Measurements from ENCODE around the gene PARN.

Gene PARN

GRCh38 chr16:14539156-14539555 is 90.9 kb downstream of the PARN start:
- DNase-seq (ENCODE audit: low read depth): no peak

GRCh38 chr16:14538604-14539003 is 91.5 kb downstream of the PARN start:
- H3K4me3 ChIP-seq (ENCODE audit: low read depth, low read length): no peak overlapping the region
- no peak for DNase-seq (ENCODE audit: low read depth)

More at GRCh38 chr16:14539156-14539555, 90.9 kb downstream of the PARN start:
- no peak overlapping the region for H3K4me3 ChIP-seq (ENCODE audit: low read depth, low read length)

- no peak overlapping the region for H3K4me3 ChIP-seq (ENCODE audit: low read depth, low read length)
- no peak for DNase-seq (ENCODE audit: low read depth)
These were observed 98.4 kb downstream of the PARN start for GRCh38 chr16:14531613-14532012.

GRCh38 chr16:14531101-14531500 is 99.0 kb downstream of the PARN start:
- no peak for DNase-seq (ENCODE audit: low read depth)
- H3K4me3 ChIP-seq (ENCODE audit: low read depth, low read length): no peak overlapping the region

- no peak for DNase-seq (ENCODE audit: low read depth)
These were observed 100.0 kb downstream of the PARN start for GRCh38 chr16:14530046-14530445.

GRCh38 chr16:14529010-14529669 is 100.9 kb downstream of the PARN start:
- H3K4me3 ChIP-seq (ENCODE audit: low read depth, low read length): no peak overlapping the region
- peak; percentile 76 for DNase-seq (ENCODE audit: low read depth)

More at GRCh38 chr16:14530046-14530445, 100.0 kb downstream of the PARN start:
- no peak overlapping the region for H3K4me3 ChIP-seq (ENCODE audit: low read depth, low read length)

GRCh38 chr16:14528306-14528705 is 101.8 kb downstream of the PARN start:
- no peak for DNase-seq (ENCODE audit: low read depth)
- no peak overlapping the region for H3K4me3 ChIP-seq (ENCODE audit: low read depth, low read length)

GRCh38 chr16:14527411-14528044 is 102.5 kb downstream of the PARN start:
- peak; percentile 67 for DNase-seq (ENCODE audit: low read depth)
- no peak overlapping the region for H3K4me3 ChIP-seq (ENCODE audit: low read depth, low read length)

GRCh38 chr16:14525596-14525995 is 104.5 kb downstream of the PARN start:
- DNase-seq (ENCODE audit: low read depth): no peak
- H3K4me3 ChIP-seq (ENCODE audit: low read depth, low read length): no peak overlapping the region

- H3K4me3 ChIP-seq (ENCODE audit: low read depth, low read length): no peak overlapping the region
- no peak for DNase-seq (ENCODE audit: low read depth)
These were observed 105.1 kb downstream of the PARN start for GRCh38 chr16:14524979-14525378.

- DNase-seq (ENCODE audit: low read depth): no peak
- H3K4me3 ChIP-seq (ENCODE audit: low read depth, low read length): no peak overlapping the region
These were observed 106.4 kb downstream of the PARN start for GRCh38 chr16:14523632-14524031.

- H3K4me3 ChIP-seq (ENCODE audit: low read depth, low read length): no peak overlapping the region
- no peak for DNase-seq (ENCODE audit: low read depth)
These were observed 107.4 kb downstream of the PARN start for GRCh38 chr16:14522671-14523070.

GRCh38 chr16:14520753-14521152 is 109.3 kb downstream of the PARN start:
- no peak for DNase-seq (ENCODE audit: low read depth)

GRCh38 chr16:14514967-14515366 is 115.1 kb downstream of the PARN start:
- no peak for DNase-seq (ENCODE audit: low read depth)
- H3K4me3 ChIP-seq (ENCODE audit: low read depth, low read length): no peak overlapping the region

More at GRCh38 chr16:14520753-14521152, 109.3 kb downstream of the PARN start:
- H3K4me3 ChIP-seq (ENCODE audit: low read depth, low read length): no peak overlapping the region

- DNase-seq (ENCODE audit: low read depth): no peak
- no peak overlapping the region for H3K4me3 ChIP-seq (ENCODE audit: low read depth, low read length)
These were observed 116.5 kb downstream of the PARN start for GRCh38 chr16:14513389-14514107.

- no peak overlapping the region for H3K4me3 ChIP-seq (ENCODE audit: low read depth, low read length)
- no peak for DNase-seq (ENCODE audit: low read depth)
These were observed 118.3 kb downstream of the PARN start for GRCh38 chr16:14511800-14512135.

- peak; percentile 60 for DNase-seq (ENCODE audit: low read depth)
- H3K4me3 ChIP-seq (ENCODE audit: low read depth, low read length): no peak overlapping the region
These were observed 118.9 kb downstream of the PARN start for GRCh38 chr16:14510939-14511799.

- DNase-seq (ENCODE audit: low read depth): no peak
- no peak overlapping the region for H3K4me3 ChIP-seq (ENCODE audit: low read depth, low read length)
These were observed 119.5 kb downstream of the PARN start for GRCh38 chr16:14510581-14510938.

- no peak overlapping the region for H3K4me3 ChIP-seq (ENCODE audit: low read depth, low read length)
These were observed 120.4 kb downstream of the PARN start for GRCh38 chr16:14509675-14510132.

GRCh38 chr16:14509055-14509454 is 121.0 kb downstream of the PARN start:
- DNase-seq (ENCODE audit: low read depth): peak; percentile 45
- H3K4me3 ChIP-seq (ENCODE audit: low read depth, low read length): no peak overlapping the region

More at GRCh38 chr16:14509675-14510132, 120.4 kb downstream of the PARN start:
- peak; percentile 20 for DNase-seq (ENCODE audit: low read depth)
